A549 (cell line): ENCODE measurements around the gene CNST.

Experiments
- CHD2 ChIP-seq: fragments of 150-350 bp; IDR thresholded peaks from 2 replicates; pipeline ENCODE4 v1.6.1; 2014; ENCODE audit warnings: low read length; ENCODE audit not compliant: partially characterized antibody
- EP300 ChIP-seq, 2 experiments: fragments of >200 bp; sonication (Bioruptor Twin); formaldehyde crosslinking; IDR thresholded peaks; 2 replicates in 1 of 2; 3 replicates in 1 of 2; pipeline ENCODE4 v1.6.1; 2016 to 2017
- KDM1A ChIP-seq: fragments of 200-600 bp; sonication (generic); IDR thresholded peaks from 2 replicates; pipeline ENCODE4 v1.6.1; 2016; ENCODE audit warnings: low read depth, mild to moderate bottlenecking
- KDM5A ChIP-seq: fragments of 200-600 bp; sonication (generic); IDR thresholded peaks from 2 replicates; pipeline ENCODE4 v1.6.1; 2016; ENCODE audit warnings: antibody characterized with exemption, mild to moderate bottlenecking
- MYC ChIP-seq: IDR thresholded peaks from 2 replicates; pipeline ENCODE4 v1.6.1; 2012; ENCODE audit warnings: mild to moderate bottlenecking, inconsistent platforms, low read length, improper control_type of control experiment, borderline replicate concordance
- NFE2L2 ChIP-seq: fragments of 150-350 bp; conservative IDR thresholded peaks from 2 replicates; pipeline ENCODE4 v1.6.1; 2014; ENCODE audit warnings: low read length
- POLR2A ChIP-seq: IDR thresholded peaks from 2 replicates; pipeline ENCODE4 v1.6.1; 2012; ENCODE audit warnings: mild to moderate bottlenecking, low read length
- POLR2AphosphoS2 ChIP-seq: conservative IDR thresholded peaks from 2 replicates; pipeline ENCODE4 v1.6.1; 2012; ENCODE audit warnings: low read length, improper control_type of control experiment, inconsistent platforms
- RAD21 ChIP-seq, 2 experiments: fragments of >200 bp in 1 of 2; sonication (Bioruptor Twin) in 1 of 2; formaldehyde crosslinking in 1 of 2; IDR thresholded peaks in 1 of 2; conservative IDR thresholded peaks in 1 of 2; 2 replicates in 1 of 2; 3 replicates in 1 of 2; pipeline ENCODE4 v1.6.1; 2012 to 2018; ENCODE audit warnings: inconsistent platforms in 1 of 2
- ZC3H11A ChIP-seq: fragments of 450-650 bp; IDR thresholded peaks from 2 replicates; pipeline ENCODE4 v1.6.1; 2014; ENCODE audit warnings: antibody characterized with exemption, mild to moderate bottlenecking
- ZNF302 ChIP-seq: fragments of 250-450 bp; sonication (Bioruptor Pico); IDR thresholded peaks from 2 replicates; pipeline ENCODE4 v1.9.0; 2021; ENCODE audit warnings: inconsistent platforms, mild to moderate bottlenecking, moderate library complexity
- TF ChIP-seq, protein P1 (sequence below): fragments of >200 bp; sonication (Bioruptor Twin); formaldehyde crosslinking; IDR thresholded peaks from 3 replicates; pipeline ENCODE4 v1.5.1; 2016
- TF ChIP-seq, protein P2 (sequence below): fragments of 150-350 bp; IDR thresholded peaks from 2 replicates; pipeline ENCODE4 v1.6.1; 2014; ENCODE audit warnings: low read depth, mild to moderate bottlenecking, low read length

DNA sequence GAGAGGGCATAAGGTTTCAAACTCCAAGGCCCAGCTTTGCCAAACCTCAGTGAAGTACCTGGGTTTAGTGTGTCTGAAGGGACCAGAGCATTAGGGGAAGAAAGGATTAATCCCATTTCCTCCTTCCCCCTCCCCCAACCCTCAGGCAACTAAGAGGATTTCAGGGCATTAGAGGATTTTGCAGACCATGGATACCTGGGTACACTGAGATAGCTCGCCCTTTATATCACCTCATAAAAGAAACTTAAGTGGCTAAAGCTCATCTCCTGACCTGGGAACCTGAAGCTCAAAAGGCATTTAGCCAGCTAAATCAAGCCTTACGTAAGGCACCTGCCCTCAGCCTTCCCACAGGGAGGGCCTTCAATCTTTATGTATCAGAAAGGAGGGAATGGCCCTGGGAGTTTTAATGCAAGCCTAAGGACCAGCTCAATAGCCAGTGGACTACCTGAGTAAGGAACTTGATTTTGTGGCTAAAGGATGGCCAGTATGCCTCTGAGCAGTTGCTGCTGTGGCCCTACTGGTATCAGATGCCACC, 32.8 kb upstream of the CNST start:
- no peak for TF ChIP-seq EP300 (IDR thresholded peaks at IDR 0.05)
- no peak for TF ChIP-seq MYC
- no peak for TF ChIP-seq KDM5A
- TF ChIP-seq, protein P1, sequence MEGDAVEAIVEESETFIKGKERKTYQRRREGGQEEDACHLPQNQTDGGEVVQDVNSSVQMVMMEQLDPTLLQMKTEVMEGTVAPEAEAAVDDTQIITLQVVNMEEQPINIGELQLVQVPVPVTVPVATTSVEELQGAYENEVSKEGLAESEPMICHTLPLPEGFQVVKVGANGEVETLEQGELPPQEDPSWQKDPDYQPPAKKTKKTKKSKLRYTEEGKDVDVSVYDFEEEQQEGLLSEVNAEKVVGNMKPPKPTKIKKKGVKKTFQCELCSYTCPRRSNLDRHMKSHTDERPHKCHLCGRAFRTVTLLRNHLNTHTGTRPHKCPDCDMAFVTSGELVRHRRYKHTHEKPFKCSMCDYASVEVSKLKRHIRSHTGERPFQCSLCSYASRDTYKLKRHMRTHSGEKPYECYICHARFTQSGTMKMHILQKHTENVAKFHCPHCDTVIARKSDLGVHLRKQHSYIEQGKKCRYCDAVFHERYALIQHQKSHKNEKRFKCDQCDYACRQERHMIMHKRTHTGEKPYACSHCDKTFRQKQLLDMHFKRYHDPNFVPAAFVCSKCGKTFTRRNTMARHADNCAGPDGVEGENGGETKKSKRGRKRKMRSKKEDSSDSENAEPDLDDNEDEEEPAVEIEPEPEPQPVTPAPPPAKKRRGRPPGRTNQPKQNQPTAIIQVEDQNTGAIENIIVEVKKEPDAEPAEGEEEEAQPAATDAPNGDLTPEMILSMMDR, result no peak
- no peak for TF ChIP-seq POLR2AphosphoS2
- no peak for TF ChIP-seq CHD2
- no peak for TF ChIP-seq NFE2L2
- no peak for TF ChIP-seq ZC3H11A
- TF ChIP-seq POLR2A, result no peak
- no peak for TF ChIP-seq KDM1A
- TF ChIP-seq, protein P2, sequence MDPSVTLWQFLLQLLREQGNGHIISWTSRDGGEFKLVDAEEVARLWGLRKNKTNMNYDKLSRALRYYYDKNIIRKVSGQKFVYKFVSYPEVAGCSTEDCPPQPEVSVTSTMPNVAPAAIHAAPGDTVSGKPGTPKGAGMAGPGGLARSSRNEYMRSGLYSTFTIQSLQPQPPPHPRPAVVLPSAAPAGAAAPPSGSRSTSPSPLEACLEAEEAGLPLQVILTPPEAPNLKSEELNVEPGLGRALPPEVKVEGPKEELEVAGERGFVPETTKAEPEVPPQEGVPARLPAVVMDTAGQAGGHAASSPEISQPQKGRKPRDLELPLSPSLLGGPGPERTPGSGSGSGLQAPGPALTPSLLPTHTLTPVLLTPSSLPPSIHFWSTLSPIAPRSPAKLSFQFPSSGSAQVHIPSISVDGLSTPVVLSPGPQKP, result no peak
- TF ChIP-seq RAD21 (conservative IDR thresholded peaks at IDR 0.05 in 1 of 2, IDR thresholded peaks at IDR 0.05 in 1 of 2), result no peak
- no peak for TF ChIP-seq ZNF302
